Liver (tissue), 9 donors: Measurements from ENCODE around the gene GRID1. TPM values are rescaled to one million over a fixed set of nuclear protein-coding genes. Genes with fewer than 3 reads are reported as not detected.

Experiments
- DNase-seq: peaks from one replicate; pipeline ENCODE4 v3.0.0-alpha.2; 2017; ENCODE audit warnings: low spot score
- H3K27ac ChIP-seq, 2 donors: one replicate each; pipeline ENCODE4 v1.7.0; 2013; ENCODE audit warnings: inconsistent platforms in 2 of 2, low read length in 2 of 2, control low read depth in 1 of 2, low read depth in 1 of 2, mild to moderate bottlenecking in 1 of 2
- H3K27me3 ChIP-seq, 4 donors: one replicate each; pipeline versions ENCODE4 v1.6.1 to v1.7.0; 2013; ENCODE audit warnings: low read length in 3 of 4, inconsistent platforms in 1 of 4, mild to moderate bottlenecking in 1 of 4, moderate library complexity in 1 of 4; ENCODE audit not compliant: control insufficient read depth in 4 of 4, insufficient read depth in 4 of 4
- H3K36me3 ChIP-seq, 4 donors: one replicate each; pipeline versions ENCODE4 v1.6.1 to v1.7.0; 2013; ENCODE audit warnings: low read length in 3 of 4, mild to moderate bottlenecking in 3 of 4, low read depth in 1 of 4, moderate library complexity in 1 of 4; ENCODE audit not compliant: control insufficient read depth in 4 of 4, insufficient read depth in 3 of 4
- H3K4me1 ChIP-seq, 4 donors: one replicate each; pipeline versions ENCODE4 v1.6.1 to v1.7.0; 2013; ENCODE audit warnings: low read length in 3 of 4, mild to moderate bottlenecking in 3 of 4, moderate library complexity in 1 of 4; ENCODE audit not compliant: control insufficient read depth in 4 of 4, insufficient read depth in 4 of 4
- H3K4me3 ChIP-seq, 3 donors: one replicate each; pipeline versions ENCODE4 v1.6.1 to v1.7.0; 2013; ENCODE audit warnings: low read length in 3 of 3, control low read depth in 1 of 3, low read depth in 1 of 3, mild to moderate bottlenecking in 1 of 3
- H3K9ac ChIP-seq, 2 donors: one replicate each; pipeline ENCODE4 v1.7.0; 2013; ENCODE audit warnings: low read length in 2 of 2, mild to moderate bottlenecking in 2 of 2, moderate library complexity in 2 of 2, control low read depth in 1 of 2, low read depth in 1 of 2
- H3K9me3 ChIP-seq, 4 donors: one replicate each; pipeline versions ENCODE4 v1.6.1 to v1.7.0; 2013; ENCODE audit warnings: low read length in 3 of 4; ENCODE audit not compliant: control insufficient read depth in 4 of 4
- EGR1 ChIP-seq, 2 donors: IDR thresholded peaks; 2 replicates each; pipeline ENCODE4 v1.6.1; 2016 to 2018; ENCODE audit warnings: antibody characterized with exemption in 2 of 2, low read depth in 2 of 2
- FOXA1 ChIP-seq: IDR thresholded peaks from 2 replicates; pipeline ENCODE4 v1.6.1; 2016; ENCODE audit warnings: antibody characterized with exemption
- FOXA2 ChIP-seq: IDR thresholded peaks from 2 replicates; pipeline ENCODE4 v1.6.1; 2016; ENCODE audit warnings: antibody characterized with exemption
- GABPA ChIP-seq, 2 donors: IDR thresholded peaks in 1 of 2; conservative IDR thresholded peaks in 1 of 2; 2 replicates each; pipeline ENCODE4 v1.6.1; 2016; ENCODE audit warnings: antibody characterized with exemption in 2 of 2, mild to moderate bottlenecking in 1 of 2, moderate library complexity in 1 of 2
- HNF4A ChIP-seq, 2 donors: conservative IDR thresholded peaks; 2 replicates each; pipeline ENCODE4 v1.6.1; 2016; ENCODE audit warnings: antibody characterized with exemption in 2 of 2, mild to moderate bottlenecking in 2 of 2
- JUND ChIP-seq, 2 donors: IDR thresholded peaks; 2 replicates each; pipeline ENCODE4 v1.6.1; 2016; ENCODE audit warnings: antibody characterized with exemption in 2 of 2
- MAX ChIP-seq: IDR thresholded peaks from 2 replicates; pipeline ENCODE4 v1.6.1; 2016; ENCODE audit warnings: antibody characterized with exemption
- NR2F2 ChIP-seq: IDR thresholded peaks from 2 replicates; pipeline ENCODE4 v1.6.1; 2016; ENCODE audit warnings: antibody characterized with exemption
- RAD21 ChIP-seq, 2 donors: IDR thresholded peaks; 2 replicates each; pipeline ENCODE4 v1.6.1; 2016; ENCODE audit warnings: antibody characterized with exemption in 2 of 2, mild to moderate bottlenecking in 2 of 2
- REST ChIP-seq: IDR thresholded peaks from 2 replicates; pipeline ENCODE4 v1.6.1; 2016; ENCODE audit warnings: antibody characterized with exemption, mild to moderate bottlenecking
- RXRA ChIP-seq, 2 donors: IDR thresholded peaks; 2 replicates each; pipeline ENCODE4 v1.6.1; 2017 to 2018; ENCODE audit warnings: antibody characterized with exemption in 2 of 2, mild to moderate bottlenecking in 1 of 2
- SP1 ChIP-seq: IDR thresholded peaks from 2 replicates; pipeline ENCODE4 v1.6.1; 2018; ENCODE audit warnings: antibody characterized with exemption, mild to moderate bottlenecking
- YY1 ChIP-seq: IDR thresholded peaks from 2 replicates; pipeline ENCODE4 v1.6.1; 2016; ENCODE audit warnings: antibody characterized with exemption, mild to moderate bottlenecking
- whole genome bisulfite sequencing: extraction: QIAGEN DNeasy Blood & Tissue Kit; methylation state at CpG from one replicate; pipeline ENCODE4 v1.1.7; 2013; 5-methylcytosine and 5-hydroxymethylcytosine counted together
- polyA plus RNA-seq, 2 donors: library from polyadenylated mRNA; stranded (reverse) in 1 of 2; unstranded in 1 of 2; fragments of 200-250 nt in 1 of 2; fragments of >200 nt in 1 of 2; fragmentation: Nextera tagmentation in 1 of 2; extraction: Ambion mirVana in 1 of 2; gene quantifications; one replicate each; pipeline versions ENCODE4 v1.2.1 to v1.2.3, GENCODE V29; 2013 to 2015
- total RNA-seq, 2 donors: library from RNA; depleted of rRNA; stranded (reverse); fragments of >200 nt; gene quantifications; one replicate each; pipeline ENCODE4 v1.2.3, GENCODE V29; 2014
- TF ChIP-seq, protein P1 (sequence below): fragments of 150-350 bp; IDR thresholded peaks from 2 replicates; pipeline ENCODE4 v1.5.1; 2017; ENCODE audit warnings: improper control_type of control experiment, low read depth, low read length; ENCODE audit not compliant: missing input control
- donor health status: healthy.
- donor health status: healthy.
- donor health status: healthy.
- donor health status: healthy.
- donor health status: healthy.

GRID1 gene
- total and polyA plus RNA-seq, 4 donors = 0.09 to 0.17 (median 0.14) TPM; not detected in 1

GRCh38 chr10:86078639-86079035 lies 288.0 kb downstream of the GRID1 start:
- H3K9me3 ChIP-seq = no peaks in the 10 kb centered on the region
- H3K4me1 ChIP-seq = no peaks in the 10 kb centered on the region
- no peak overlapping the region for H3K27ac ChIP-seq
- H3K36me3 ChIP-seq = no peaks in the 10 kb centered on the region
- H3K9ac ChIP-seq = no peak overlapping the region
- no peak for DNase-seq
- WGBS = 84% methylated on average over 5 of the region's 5 CpGs
- no peak overlapping the region for H3K4me3 ChIP-seq
- H3K27me3 ChIP-seq = peaks cover 0 to under 1% (median 0%) of the 10 kb centered on the region in 4 donors
- TF ChIP-seq GABPA (IDR thresholded peaks at IDR 0.05 in 1 of 2, conservative IDR thresholded peaks at IDR 0.05 in 1 of 2) = no peak
- TF ChIP-seq YY1 = no peak
- no peak for TF ChIP-seq MAX
- no peak for TF ChIP-seq RXRA (IDR thresholded peaks at IDR 0.05)
- TF ChIP-seq, protein P1, sequence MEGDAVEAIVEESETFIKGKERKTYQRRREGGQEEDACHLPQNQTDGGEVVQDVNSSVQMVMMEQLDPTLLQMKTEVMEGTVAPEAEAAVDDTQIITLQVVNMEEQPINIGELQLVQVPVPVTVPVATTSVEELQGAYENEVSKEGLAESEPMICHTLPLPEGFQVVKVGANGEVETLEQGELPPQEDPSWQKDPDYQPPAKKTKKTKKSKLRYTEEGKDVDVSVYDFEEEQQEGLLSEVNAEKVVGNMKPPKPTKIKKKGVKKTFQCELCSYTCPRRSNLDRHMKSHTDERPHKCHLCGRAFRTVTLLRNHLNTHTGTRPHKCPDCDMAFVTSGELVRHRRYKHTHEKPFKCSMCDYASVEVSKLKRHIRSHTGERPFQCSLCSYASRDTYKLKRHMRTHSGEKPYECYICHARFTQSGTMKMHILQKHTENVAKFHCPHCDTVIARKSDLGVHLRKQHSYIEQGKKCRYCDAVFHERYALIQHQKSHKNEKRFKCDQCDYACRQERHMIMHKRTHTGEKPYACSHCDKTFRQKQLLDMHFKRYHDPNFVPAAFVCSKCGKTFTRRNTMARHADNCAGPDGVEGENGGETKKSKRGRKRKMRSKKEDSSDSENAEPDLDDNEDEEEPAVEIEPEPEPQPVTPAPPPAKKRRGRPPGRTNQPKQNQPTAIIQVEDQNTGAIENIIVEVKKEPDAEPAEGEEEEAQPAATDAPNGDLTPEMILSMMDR = no peak
- TF ChIP-seq EGR1 (IDR thresholded peaks at IDR 0.05; ENCODE audit: low read depth in 2 of 2) = no peak

GRCh38 chr10:86077871-86078638 lies 288.5 kb downstream of the GRID1 start:
- Histone ChIP-seq H3K27me3 (no peaks in the 10 kb centered on the region), H3K27ac (no peak overlapping the region), H3K9me3 (no peaks in the 10 kb centered on the region), H3K4me1 (no peaks in the 10 kb centered on the region), H3K9ac (no peak overlapping the region), H3K36me3 (no peaks in the 10 kb centered on the region), H3K4me3 (no peak overlapping the region)
- no peak for DNase-seq
- TF ChIP-seq FOXA2 = no peak
- TF ChIP-seq RAD21 (IDR thresholded peaks at IDR 0.05) = no peak
- TF ChIP-seq GABPA (IDR thresholded peaks at IDR 0.05 in 1 of 2, conservative IDR thresholded peaks at IDR 0.05 in 1 of 2) = no peak
- no peak for TF ChIP-seq FOXA1
- TF ChIP-seq JUND (IDR thresholded peaks at IDR 0.05) = no peak
- TF ChIP-seq YY1 = no peak
- no peak for TF ChIP-seq SP1
- no peak for TF ChIP-seq REST
- no peak for TF ChIP-seq RXRA (IDR thresholded peaks at IDR 0.05)
- no peak for TF ChIP-seq HNF4A (conservative IDR thresholded peaks at IDR 0.05)
- no peak for TF ChIP-seq NR2F2
- 86% methylated on average over 9 of the region's 9 CpGs for WGBS
